Activated naive CD8-positive, alpha-beta T cell treated with anti-CD3 and anti-CD28 coated beads, Interleukin-2, amount 50 U/mL, for 24 hours (primary cell): ENCODE measurements around the gene CSRP3.
"Not testable (repeated sequence)": the region's sequence is repeated elsewhere in the genome, so short reads cannot be mapped to it uniquely, and the experiment has no call there.

Experiments
- ATAC-seq: fragments of 150-1000 bp; cut with Tn5 transposase; one replicate; pipeline ENCODE4 v1.10.0; 2021
- DNase-seq: peaks from one replicate; pipeline ENCODE4 v3.0.0; 2021
- H3K27ac Mint-ChIP-seq: one replicate; pipeline ENCODE4 v1.8.0; 2021; ENCODE audit warnings: mild to moderate bottlenecking, mixed read lengths
- H3K27me3 Mint-ChIP-seq: one replicate; pipeline ENCODE4 v1.8.0; 2021; ENCODE audit warnings: mixed read lengths
- H3K36me3 Mint-ChIP-seq: one replicate; pipeline ENCODE4 v1.8.0; 2021; ENCODE audit warnings: low read depth, mixed read lengths
- H3K4me1 Mint-ChIP-seq: one replicate; pipeline ENCODE4 v1.8.0; 2021; ENCODE audit warnings: mixed read lengths
- H3K4me3 Mint-ChIP-seq: one replicate; pipeline ENCODE4 v1.8.0; 2021; ENCODE audit warnings: mild to moderate bottlenecking, moderate library complexity, mixed read lengths
- H3K9me3 Mint-ChIP-seq: one replicate; pipeline ENCODE4 v1.8.0; 2021; ENCODE audit warnings: mixed read lengths

CSRP3 gene

GRCh38 chr11:19145319-19145718, 56.5 kb downstream of the CSRP3 start:
- no peak for DNase-seq
- no peaks in the 10 kb centered on the region for H3K9me3 Mint-ChIP-seq
- H3K27me3 Mint-ChIP-seq, result no peaks in the 10 kb centered on the region
- ATAC-seq, result no peak
- H3K4me1 Mint-ChIP-seq, result no peaks in the 10 kb centered on the region
- H3K27ac Mint-ChIP-seq, result no peak overlapping the region
- no peak overlapping the region for H3K4me3 Mint-ChIP-seq
- H3K36me3 Mint-ChIP-seq, result peaks cover 29% of the 10 kb centered on the region

- H3K27me3 Mint-ChIP-seq, H3K4me1 Mint-ChIP-seq, ATAC-seq, DNase-seq, H3K27ac Mint-ChIP-seq, H3K4me3 Mint-ChIP-seq: not testable (repeated sequence)
- Mint-ChIP-seq H3K9me3 (peaks cover 12% of the 10 kb centered on the region), H3K36me3 (peaks cover 26% of the 10 kb centered on the region)
Observed at GRCh38 chr11:19136884-19137283, 64.9 kb downstream of the CSRP3 start.

DNA sequence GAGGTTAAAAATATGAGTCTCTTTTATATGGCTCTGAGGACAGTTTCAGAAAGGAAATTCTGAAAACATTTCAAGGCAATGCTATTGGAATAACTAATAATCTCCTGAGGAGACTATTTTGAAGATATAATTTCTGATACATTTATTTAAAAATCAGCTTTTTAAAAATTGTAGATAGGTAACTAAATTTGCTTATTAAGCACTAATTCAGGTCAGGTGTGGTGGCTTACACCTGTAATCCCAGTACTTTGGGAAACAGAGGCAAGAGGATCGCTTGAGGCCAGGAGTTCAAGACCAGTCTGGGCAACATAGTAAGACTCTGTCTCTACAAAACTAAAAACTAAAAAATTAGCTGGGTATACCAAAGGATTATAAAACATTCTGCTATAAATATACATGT, 67.8 kb downstream of the CSRP3 start:
- Mint-ChIP-seq H3K27me3 (no peaks in the 10 kb centered on the region), H3K27ac (no peak overlapping the region), H3K36me3 (peaks cover 49% of the 10 kb centered on the region), H3K4me1 (no peaks in the 10 kb centered on the region), H3K9me3 (peaks cover 25% of the 10 kb centered on the region), H3K4me3 (no peak overlapping the region)
- DNase-seq (no peak), ATAC-seq (no peak)
